Ureter (tissue), 1 donor: Measurements from ENCODE around the gene PNPO. TPM values are rescaled to one million over a fixed set of nuclear protein-coding genes. Genes with fewer than 3 reads are reported as not detected.

Source experiments
- DNase-seq: peaks from one replicate; pipeline ENCODE4 v3.0.0-alpha.2; 2020; ENCODE audit warnings: low spot score
- total RNA-seq: library from RNA; stranded (reverse); gene quantifications from one replicate; pipeline ENCODE4 v1.2.4, GENCODE V29; 2023
- donor health status: DM: yes; HTN: yes; CAD: no.

The PNPO gene
- total RNA-seq, 1 donor from 2014 or later: 40.9 TPM

GRCh38 chr17:47949946-47950345 lies 8.6 kb downstream of the PNPO start:
- DNase-seq: no peak

- no peak for DNase-seq
These were observed 9.1 kb downstream of the PNPO start for GRCh38 chr17:47950448-47950847.

GRCh38 chr17:47952171-47953021 lies 11.0 kb downstream of the PNPO start:
- no peak for DNase-seq

- no peak for DNase-seq
These were observed 12.5 kb downstream of the PNPO start for GRCh38 chr17:47953909-47954308.

GRCh38 chr17:47955497-47956461 lies 14.4 kb downstream of the PNPO start:
- no peak for DNase-seq

GRCh38 chr17:47956791-47957590 lies 15.6 kb downstream of the PNPO start:
- DNase-seq: no peak

GRCh38 chr17:47957591-47958490 lies 16.5 kb downstream of the PNPO start, which contains the start of gene PRR15L:
Gene PRR15L, minus strand, starts transcription at chr17:47957883. Its CDS starts 4,649 bp downstream, at chr17:47953234.
- DNase-seq: peak; percentile 76

- no peak for DNase-seq
These were observed 18.7 kb downstream of the PNPO start for GRCh38 chr17:47959825-47960655.

GRCh38 chr17:47961406-47961805 lies 20.0 kb downstream of the PNPO start:
- DNase-seq: no peak

- DNase-seq: no peak
These were observed 21.5 kb downstream of the PNPO start for GRCh38 chr17:47962901-47963300.

GRCh38 chr17:47964856-47965255 lies 23.5 kb downstream of the PNPO start:
- DNase-seq: no peak

- DNase-seq: no peak
These were observed 24.7 kb downstream of the PNPO start for GRCh38 chr17:47966079-47966519.

- DNase-seq: no peak
These were observed 26.4 kb downstream of the PNPO start for GRCh38 chr17:47967607-47968252.

GRCh38 chr17:47968836-47969235 lies 27.5 kb downstream of the PNPO start:
- DNase-seq: no peak

GRCh38 chr17:47969930-47970724 lies 28.8 kb downstream of the PNPO start:
- DNase-seq: no peak

- DNase-seq: peak; percentile 100
These were observed 29.5 kb downstream of the PNPO start, which contains the start of gene CDK5RAP3 for GRCh38 chr17:47970725-47971499. Gene CDK5RAP3, plus strand, starts transcription at chr17:47971113. Its CDS starts 34 bp downstream, at chr17:47971147.

- DNase-seq: no peak
These were observed 32.2 kb downstream of the PNPO start for GRCh38 chr17:47973541-47973940.
